GM23338 (cell line): ENCODE results near the gene CMIP. TPM values are rescaled to one million over a fixed set of nuclear protein-coding genes. Genes with fewer than 3 reads are reported as not detected.

Experiments
- ATAC-seq: fragments of 200-7000 bp; cut with Tn5 transposase; 3 replicates; pipeline ENCODE4 v1.9.1; 2020
- DNase-seq: peaks from one replicate; pipeline ENCODE4 v3.0.0-alpha.2; 2015; ENCODE audit warnings: low spot score
- H2AFZ ChIP-seq: fragments of 200-600 bp; sonication (generic); 2 replicates; pipeline ENCODE4 v1.8.0; 2016; ENCODE audit warnings: antibody characterized with exemption, mild to moderate bottlenecking, moderate library complexity
- H3F3A ChIP-seq: fragments of 200-600 bp; sonication (generic); replicated peaks from 2 replicates; pipeline ENCODE4 v1.8.0; 2017; ENCODE audit warnings: antibody characterized with exemption, mixed run types, low read depth
- H3K27ac ChIP-seq: fragments of 200-600 bp; sonication (generic); 2 replicates; pipeline ENCODE4 v1.6.1; 2016; ENCODE audit warnings: low read depth
- H3K27me3 ChIP-seq: fragments of 200-600 bp; sonication (generic); 2 replicates; pipeline ENCODE4 v1.8.0; 2016; ENCODE audit warnings: mild to moderate bottlenecking, mixed run types, moderate library complexity; ENCODE audit not compliant: insufficient read depth
- H3K36me3 ChIP-seq: fragments of 200-600 bp; sonication (generic); 2 replicates; pipeline ENCODE4 v1.8.0; 2016; ENCODE audit warnings: mild to moderate bottlenecking; ENCODE audit not compliant: insufficient read depth
- H3K4me1 ChIP-seq: fragments of 200-600 bp; sonication (generic); 2 replicates; pipeline ENCODE4 v1.8.0; 2016; ENCODE audit warnings: mild to moderate bottlenecking, moderate library complexity; ENCODE audit not compliant: insufficient read depth
- H3K4me2 ChIP-seq: fragments of 200-600 bp; sonication (generic); 2 replicates; pipeline ENCODE4 v1.7.1; 2017; ENCODE audit warnings: mixed run types
- H3K4me3 ChIP-seq: fragments of 200-600 bp; sonication (generic); 2 replicates; pipeline ENCODE4 v1.6.1; 2016; ENCODE audit warnings: mixed run types
- H3K79me2 ChIP-seq: fragments of 200-600 bp; sonication (generic); replicated peaks from 2 replicates; pipeline ENCODE4 v1.8.0; 2017; ENCODE audit warnings: mild to moderate bottlenecking; ENCODE audit not compliant: insufficient read depth
- H3K9me2 ChIP-seq: fragments of 200-600 bp; sonication (generic); 2 replicates; pipeline ENCODE4 v1.8.0; 2017; ENCODE audit not compliant: insufficient read depth
- H4K20me1 ChIP-seq: fragments of 200-600 bp; sonication (generic); replicated peaks from 2 replicates; pipeline ENCODE4 v1.8.0; 2017; ENCODE audit warnings: mild to moderate bottlenecking; ENCODE audit not compliant: insufficient read depth
- H3K27ac Mint-ChIP-seq: 2 replicates; pipeline ENCODE4 v1.8.0; 2020; ENCODE audit warnings: inconsistent platforms, mild to moderate bottlenecking, moderate library complexity, mixed read lengths
- H3K27me3 Mint-ChIP-seq: 3 replicates; pipeline ENCODE4 v1.8.0; 2022; ENCODE audit warnings: low read depth, mild to moderate bottlenecking, moderate library complexity, mixed read lengths, inconsistent platforms; ENCODE audit not compliant: insufficient read depth, poor library complexity
- H3K36me3 Mint-ChIP-seq: 3 replicates; pipeline ENCODE4 v1.8.0; 2021; ENCODE audit warnings: low read depth, mild to moderate bottlenecking, inconsistent platforms, moderate library complexity, mixed read lengths
- H3K4me1 Mint-ChIP-seq: 3 replicates; pipeline ENCODE4 v1.8.0; 2020; ENCODE audit warnings: mild to moderate bottlenecking, inconsistent platforms, mixed read lengths
- H3K4me3 Mint-ChIP-seq: 3 replicates; pipeline ENCODE4 v1.8.0; 2021; ENCODE audit warnings: moderate library complexity, mild to moderate bottlenecking, inconsistent platforms, mixed read lengths
- H3K9me3 Mint-ChIP-seq: 3 replicates; pipeline ENCODE4 v1.8.0; 2020; ENCODE audit warnings: moderate library complexity, mild to moderate bottlenecking, inconsistent platforms, mixed read lengths
- CREB1 ChIP-seq: fragments of 250-450 bp; sonication (Bioruptor Pico); IDR thresholded peaks from 2 replicates; pipeline ENCODE4 v1.5.0; 2020; ENCODE audit warnings: low read depth, mild to moderate bottlenecking, moderate library complexity
- CTCF ChIP-seq, 2 experiments: fragments of 200-600 bp in 1 of 2; sonication (generic) in 1 of 2; conservative IDR thresholded peaks; 2 replicates each; pipeline versions ENCODE4 v1.5.1 to v1.6.1; 2016 to 2017; ENCODE audit warnings: antibody characterized with exemption in 2 of 2, low read depth in 2 of 2, mild to moderate bottlenecking in 2 of 2, moderate library complexity in 1 of 2
- EZH2 ChIP-seq: fragments of 200-600 bp; sonication (generic); IDR thresholded peaks from one replicate; pipeline ENCODE4 v1.8.0; 2017; ENCODE audit warnings: antibody characterized with exemption, mild to moderate bottlenecking, low read depth; ENCODE audit not compliant: unreplicated experiment
- EZH2phosphoT487 ChIP-seq: fragments of 200-600 bp; sonication (generic); IDR thresholded peaks from one replicate; pipeline ENCODE4 v1.8.1; 2018; ENCODE audit warnings: antibody characterized with exemption; ENCODE audit not compliant: unreplicated experiment
- JUNB ChIP-seq: IDR thresholded peaks from one replicate; pipeline ENCODE4 v1.6.1; 2016; ENCODE audit warnings: antibody characterized with exemption; ENCODE audit not compliant: unreplicated experiment
- NANOG ChIP-seq: IDR thresholded peaks from 2 replicates; pipeline ENCODE4 v1.6.1; 2016; ENCODE audit warnings: antibody characterized with exemption, borderline replicate concordance
- POLR2AphosphoS5 ChIP-seq: IDR thresholded peaks from 2 replicates; pipeline ENCODE4 v1.6.1; 2016; ENCODE audit warnings: antibody characterized with exemption, low read depth
- STAT1 ChIP-seq: IDR thresholded peaks from one replicate; pipeline ENCODE4 v1.6.1; 2016; ENCODE audit warnings: antibody characterized with exemption; ENCODE audit not compliant: unreplicated experiment
- ZNF331 ChIP-seq: fragments of 250-450 bp; sonication (Bioruptor Pico); IDR thresholded peaks from 2 replicates; pipeline ENCODE4 v1.5.0; 2020; ENCODE audit warnings: low read depth, mild to moderate bottlenecking, moderate library complexity
- polyA plus RNA-seq: library from polyadenylated mRNA; unstranded; fragments of >200 nt; fragmentation: Nextera tagmentation; extraction: Ambion mirVana; gene quantifications from 2 replicates; pipeline ENCODE4 v1.2.1, GENCODE V29; 2016
- total RNA-seq: library from RNA; depleted of rRNA; stranded (reverse); fragments of >200 nt; shearing (Covaris generic); gene quantifications from 2 replicates; pipeline ENCODE4 v1.2.3, GENCODE V29; 2014
- TF ChIP-seq, protein P1 (sequence below): IDR thresholded peaks from 2 replicates; pipeline ENCODE4 v1.6.1; 2016; ENCODE audit warnings: antibody characterized with exemption
- TF ChIP-seq, protein P2 (sequence below): IDR thresholded peaks from one replicate; pipeline ENCODE4 v1.6.1; 2018; ENCODE audit warnings: antibody characterized with exemption; ENCODE audit not compliant: unreplicated experiment
- TF ChIP-seq, protein P3 (sequence below): fragments of 250-450 bp; sonication (Bioruptor Pico); IDR thresholded peaks from 2 replicates; pipeline ENCODE4 v1.5.0; 2020; ENCODE audit warnings: mild to moderate bottlenecking, moderate library complexity

CMIP gene
- total and polyA plus RNA-seq, 2 experiments from 2014 or later: 9.5 to 62.3 TPM

DNA sequence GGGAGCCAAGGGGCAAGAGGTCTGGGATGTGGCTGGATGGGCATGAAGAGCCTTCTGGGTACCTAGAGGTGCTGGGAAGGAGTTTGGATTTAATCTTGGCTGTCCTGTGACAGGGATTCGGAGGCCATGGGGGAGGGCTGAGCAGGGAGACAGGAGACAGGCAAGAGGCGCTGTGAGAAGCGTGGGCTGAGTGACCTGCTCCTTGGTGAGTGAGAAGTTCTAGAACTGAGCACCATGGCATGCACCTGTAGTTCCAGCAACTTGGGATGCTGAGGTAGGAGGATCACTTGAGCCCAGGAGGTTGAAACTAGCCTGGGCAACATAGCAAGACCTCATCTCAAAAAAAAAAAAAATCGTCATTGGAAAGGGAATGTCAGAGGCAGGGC lies 256.2 kb downstream of the CMIP start:
- Histone ChIP-seq H3F3A (no peaks in the 10 kb centered on the region), H3K4me2 (no peak overlapping the region), H2AFZ (no peak overlapping the region), H3K4me3 (no peak overlapping the region), H3K27ac (no peak overlapping the region), H3K9me2 (no peaks in the 10 kb centered on the region), H3K4me1 (no peaks in the 10 kb centered on the region), H3K36me3 (no peaks in the 10 kb centered on the region), H3K79me2 (no peaks in the 10 kb centered on the region), H4K20me1 (no peaks in the 10 kb centered on the region; the same call in 1 of the 2 replicates), H3K27me3 (no peaks in the 10 kb centered on the region)
- Mint-ChIP-seq H3K4me1 (peaks cover 4% of the 10 kb centered on the region; the same call in 2 of the 3 replicates), H3K4me3 (no peak overlapping the region), H3K27me3 (peaks cover 19% of the 10 kb centered on the region), H3K27ac (peak overlapping the region; percentile 7; the same call in 1 of the 2 replicates), H3K36me3 (peaks cover 35% of the 10 kb centered on the region), H3K9me3 (no peaks in the 10 kb centered on the region)
- TF ChIP-seq, protein P1, sequence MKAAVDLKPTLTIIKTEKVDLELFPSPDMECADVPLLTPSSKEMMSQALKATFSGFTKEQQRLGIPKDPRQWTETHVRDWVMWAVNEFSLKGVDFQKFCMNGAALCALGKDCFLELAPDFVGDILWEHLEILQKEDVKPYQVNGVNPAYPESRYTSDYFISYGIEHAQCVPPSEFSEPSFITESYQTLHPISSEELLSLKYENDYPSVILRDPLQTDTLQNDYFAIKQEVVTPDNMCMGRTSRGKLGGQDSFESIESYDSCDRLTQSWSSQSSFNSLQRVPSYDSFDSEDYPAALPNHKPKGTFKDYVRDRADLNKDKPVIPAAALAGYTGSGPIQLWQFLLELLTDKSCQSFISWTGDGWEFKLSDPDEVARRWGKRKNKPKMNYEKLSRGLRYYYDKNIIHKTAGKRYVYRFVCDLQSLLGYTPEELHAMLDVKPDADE: no peak
- TF ChIP-seq ZNF331: no peak
- TF ChIP-seq, protein P2, sequence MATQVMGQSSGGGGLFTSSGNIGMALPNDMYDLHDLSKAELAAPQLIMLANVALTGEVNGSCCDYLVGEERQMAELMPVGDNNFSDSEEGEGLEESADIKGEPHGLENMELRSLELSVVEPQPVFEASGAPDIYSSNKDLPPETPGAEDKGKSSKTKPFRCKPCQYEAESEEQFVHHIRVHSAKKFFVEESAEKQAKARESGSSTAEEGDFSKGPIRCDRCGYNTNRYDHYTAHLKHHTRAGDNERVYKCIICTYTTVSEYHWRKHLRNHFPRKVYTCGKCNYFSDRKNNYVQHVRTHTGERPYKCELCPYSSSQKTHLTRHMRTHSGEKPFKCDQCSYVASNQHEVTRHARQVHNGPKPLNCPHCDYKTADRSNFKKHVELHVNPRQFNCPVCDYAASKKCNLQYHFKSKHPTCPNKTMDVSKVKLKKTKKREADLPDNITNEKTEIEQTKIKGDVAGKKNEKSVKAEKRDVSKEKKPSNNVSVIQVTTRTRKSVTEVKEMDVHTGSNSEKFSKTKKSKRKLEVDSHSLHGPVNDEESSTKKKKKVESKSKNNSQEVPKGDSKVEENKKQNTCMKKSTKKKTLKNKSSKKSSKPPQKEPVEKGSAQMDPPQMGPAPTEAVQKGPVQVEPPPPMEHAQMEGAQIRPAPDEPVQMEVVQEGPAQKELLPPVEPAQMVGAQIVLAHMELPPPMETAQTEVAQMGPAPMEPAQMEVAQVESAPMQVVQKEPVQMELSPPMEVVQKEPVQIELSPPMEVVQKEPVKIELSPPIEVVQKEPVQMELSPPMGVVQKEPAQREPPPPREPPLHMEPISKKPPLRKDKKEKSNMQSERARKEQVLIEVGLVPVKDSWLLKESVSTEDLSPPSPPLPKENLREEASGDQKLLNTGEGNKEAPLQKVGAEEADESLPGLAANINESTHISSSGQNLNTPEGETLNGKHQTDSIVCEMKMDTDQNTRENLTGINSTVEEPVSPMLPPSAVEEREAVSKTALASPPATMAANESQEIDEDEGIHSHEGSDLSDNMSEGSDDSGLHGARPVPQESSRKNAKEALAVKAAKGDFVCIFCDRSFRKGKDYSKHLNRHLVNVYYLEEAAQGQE: no peak
- TF ChIP-seq EZH2phosphoT487: no peak
- TF ChIP-seq CTCF (conservative IDR thresholded peaks at IDR 0.05; ENCODE audit: low read depth in 2 of 2): no peak
- no peak for TF ChIP-seq EZH2
- no peak for TF ChIP-seq CREB1 (CRISPR knock-in tag)
- no peak for TF ChIP-seq POLR2AphosphoS5
- TF ChIP-seq STAT1: no peak
- TF ChIP-seq JUNB: no peak
- no peak for TF ChIP-seq NANOG
- TF ChIP-seq, protein P3, sequence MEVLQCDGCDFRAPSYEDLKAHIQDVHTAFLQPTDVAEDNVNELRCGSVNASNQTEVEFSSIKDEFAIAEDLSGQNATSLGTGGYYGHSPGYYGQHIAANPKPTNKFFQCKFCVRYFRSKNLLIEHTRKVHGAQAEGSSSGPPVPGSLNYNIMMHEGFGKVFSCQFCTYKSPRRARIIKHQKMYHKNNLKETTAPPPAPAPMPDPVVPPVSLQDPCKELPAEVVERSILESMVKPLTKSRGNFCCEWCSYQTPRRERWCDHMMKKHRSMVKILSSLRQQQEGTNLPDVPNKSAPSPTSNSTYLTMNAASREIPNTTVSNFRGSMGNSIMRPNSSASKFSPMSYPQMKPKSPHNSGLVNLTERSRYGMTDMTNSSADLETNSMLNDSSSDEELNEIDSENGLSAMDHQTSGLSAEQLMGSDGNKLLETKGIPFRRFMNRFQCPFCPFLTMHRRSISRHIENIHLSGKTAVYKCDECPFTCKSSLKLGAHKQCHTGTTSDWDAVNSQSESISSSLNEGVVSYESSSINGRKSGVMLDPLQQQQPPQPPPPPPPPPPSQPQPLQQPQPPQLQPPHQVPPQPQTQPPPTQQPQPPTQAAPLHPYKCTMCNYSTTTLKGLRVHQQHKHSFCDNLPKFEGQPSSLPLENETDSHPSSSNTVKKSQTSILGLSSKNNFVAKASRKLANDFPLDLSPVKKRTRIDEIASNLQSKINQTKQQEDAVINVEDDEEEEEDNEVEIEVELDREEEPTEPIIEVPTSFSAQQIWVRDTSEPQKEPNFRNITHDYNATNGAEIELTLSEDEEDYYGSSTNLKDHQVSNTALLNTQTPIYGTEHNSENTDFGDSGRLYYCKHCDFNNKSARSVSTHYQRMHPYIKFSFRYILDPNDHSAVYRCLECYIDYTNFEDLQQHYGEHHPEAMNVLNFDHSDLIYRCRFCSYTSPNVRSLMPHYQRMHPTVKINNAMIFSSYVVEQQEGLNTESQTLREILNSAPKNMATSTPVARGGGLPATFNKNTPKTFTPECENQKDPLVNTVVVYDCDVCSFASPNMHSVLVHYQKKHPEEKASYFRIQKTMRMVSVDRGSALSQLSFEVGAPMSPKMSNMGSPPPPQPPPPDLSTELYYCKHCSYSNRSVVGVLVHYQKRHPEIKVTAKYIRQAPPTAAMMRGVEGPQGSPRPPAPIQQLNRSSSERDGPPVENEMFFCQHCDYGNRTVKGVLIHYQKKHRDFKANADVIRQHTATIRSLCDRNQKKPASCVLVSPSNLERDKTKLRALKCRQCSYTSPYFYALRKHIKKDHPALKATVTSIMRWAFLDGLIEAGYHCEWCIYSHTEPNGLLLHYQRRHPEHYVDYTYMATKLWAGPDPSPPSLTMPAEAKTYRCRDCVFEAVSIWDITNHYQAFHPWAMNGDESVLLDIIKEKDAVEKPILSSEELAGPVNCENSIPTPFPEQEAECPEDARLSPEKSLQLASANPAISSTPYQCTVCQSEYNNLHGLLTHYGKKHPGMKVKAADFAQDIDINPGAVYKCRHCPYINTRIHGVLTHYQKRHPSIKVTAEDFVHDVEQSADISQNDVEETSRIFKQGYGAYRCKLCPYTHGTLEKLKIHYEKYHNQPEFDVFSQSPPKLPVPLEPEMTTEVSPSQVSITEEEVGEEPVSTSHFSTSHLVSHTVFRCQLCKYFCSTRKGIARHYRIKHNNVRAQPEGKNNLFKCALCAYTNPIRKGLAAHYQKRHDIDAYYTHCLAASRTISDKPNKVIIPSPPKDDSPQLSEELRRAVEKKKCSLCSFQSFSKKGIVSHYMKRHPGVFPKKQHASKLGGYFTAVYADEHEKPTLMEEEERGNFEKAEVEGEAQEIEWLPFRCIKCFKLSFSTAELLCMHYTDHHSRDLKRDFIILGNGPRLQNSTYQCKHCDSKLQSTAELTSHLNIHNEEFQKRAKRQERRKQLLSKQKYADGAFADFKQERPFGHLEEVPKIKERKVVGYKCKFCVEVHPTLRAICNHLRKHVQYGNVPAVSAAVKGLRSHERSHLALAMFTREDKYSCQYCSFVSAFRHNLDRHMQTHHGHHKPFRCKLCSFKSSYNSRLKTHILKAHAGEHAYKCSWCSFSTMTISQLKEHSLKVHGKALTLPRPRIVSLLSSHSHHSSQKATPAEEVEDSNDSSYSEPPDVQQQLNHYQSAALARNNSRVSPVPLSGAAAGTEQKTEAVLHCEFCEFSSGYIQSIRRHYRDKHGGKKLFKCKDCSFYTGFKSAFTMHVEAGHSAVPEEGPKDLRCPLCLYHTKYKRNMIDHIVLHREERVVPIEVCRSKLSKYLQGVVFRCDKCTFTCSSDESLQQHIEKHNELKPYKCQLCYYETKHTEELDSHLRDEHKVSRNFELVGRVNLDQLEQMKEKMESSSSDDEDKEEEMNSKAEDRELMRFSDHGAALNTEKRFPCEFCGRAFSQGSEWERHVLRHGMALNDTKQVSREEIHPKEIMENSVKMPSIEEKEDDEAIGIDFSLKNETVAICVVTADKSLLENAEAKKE (CRISPR knock-in tag): no peak
- ATAC-seq (no peak), DNase-seq (no peak)
